Endodermal cell (in vitro differentiated cells): ENCODE results near the gene RPS14. TPM values are rescaled to one million over a fixed set of nuclear protein-coding genes. Genes with fewer than 3 reads are reported as not detected.

ENCODE experiments used
- DNase-seq: peaks from one replicate; pipeline ENCODE4 v3.0.0-alpha.2; 2017
- H3K27ac ChIP-seq: 2 replicates; pipeline ENCODE4 v1.5.1; 2013; ENCODE audit warnings: mild to moderate bottlenecking, low read depth, low read length, moderate library complexity
- H3K27me3 ChIP-seq: 2 replicates; pipeline ENCODE4 v1.6.1; 2013; ENCODE audit warnings: mild to moderate bottlenecking, low read length, moderate library complexity; ENCODE audit not compliant: insufficient read depth, control insufficient read depth, poor library complexity, severe bottlenecking
- H3K36me3 ChIP-seq: 2 replicates; pipeline ENCODE4 v1.7.0; 2013; ENCODE audit warnings: mild to moderate bottlenecking, low read length, moderate library complexity; ENCODE audit not compliant: control insufficient read depth, insufficient read depth
- H3K4me1 ChIP-seq: one replicate; pipeline ENCODE4 v1.7.0; 2013; ENCODE audit warnings: low read length; ENCODE audit not compliant: control insufficient read depth, insufficient read depth
- H3K4me3 ChIP-seq: 2 replicates; pipeline ENCODE4 v1.5.1; 2013; ENCODE audit warnings: mild to moderate bottlenecking, low read length, moderate library complexity
- H3K9ac ChIP-seq: 2 replicates; pipeline ENCODE4 v1.6.1; 2013; ENCODE audit warnings: mild to moderate bottlenecking, low read length, moderate library complexity; ENCODE audit not compliant: poor library complexity, severe bottlenecking; ENCODE audit errors: extremely low read depth
- H3K9me3 ChIP-seq: 2 replicates; pipeline ENCODE4 v1.6.1; 2013; ENCODE audit warnings: mild to moderate bottlenecking, low read length, moderate library complexity; ENCODE audit not compliant: control insufficient read depth
- H3K27ac Mint-ChIP-seq: 2 replicates; pipeline ENCODE4 v1.8.0; 2020; ENCODE audit warnings: mixed read lengths
- H3K27me3 Mint-ChIP-seq: 2 replicates; pipeline ENCODE4 v1.8.0; 2021; ENCODE audit warnings: mild to moderate bottlenecking, mixed read lengths; ENCODE audit not compliant: insufficient read depth
- H3K36me3 Mint-ChIP-seq: 2 replicates; pipeline ENCODE4 v1.8.0; 2020; ENCODE audit warnings: low read depth, mixed read lengths
- H3K4me1 Mint-ChIP-seq: 2 replicates; pipeline ENCODE4 v1.8.0; 2020; ENCODE audit warnings: mixed read lengths
- H3K4me3 Mint-ChIP-seq: 2 replicates; pipeline ENCODE4 v1.8.0; 2020; ENCODE audit warnings: mild to moderate bottlenecking, moderate library complexity, mixed read lengths
- H3K9me3 Mint-ChIP-seq: 2 replicates; pipeline ENCODE4 v1.8.0; 2020; ENCODE audit warnings: mild to moderate bottlenecking, mixed read lengths
- CTCF ChIP-seq: fragments of 200-600 bp; sonication (generic); conservative IDR thresholded peaks from 2 replicates; pipeline ENCODE4 v1.5.0; 2021; ENCODE audit warnings: antibody characterized with exemption, mild to moderate bottlenecking
- WGBS, 2 experiments: methylation state at CpG; one replicate each; pipeline versions ENCODE4 v1.1.5 to v1.1.7; 2013; ENCODE audit warnings: missing lambda C conversion rate in 2 of 2, mixed read lengths in 1 of 2; ENCODE audit not compliant: insufficient coverage in 1 of 2, insufficient read length in 1 of 2; 5-methylcytosine and 5-hydroxymethylcytosine counted together
- total RNA-seq, 2 donors: library from RNA; stranded (reverse); fragmentation: NEBNext Ultra II Directional in 1 of 2; extraction: Animal tissue kit (Norgen Biotek cat#: 25700) in 1 of 2; gene quantifications; 2 replicates in 1 of 2; 3 replicates in 1 of 2; pipeline ENCODE4 v1.2.1, GENCODE V29; 2021

RPS14 gene
- total RNA-seq, 2 donors from 2014 or later, result 2,313 to 2,316 TPM

- H3K9ac ChIP-seq, result no peak overlapping the region
- WGBS, 2 experiments, result 39 to 67% methylated on average over 5 to 6 of the region's 6 CpGs
- H3K4me1 Mint-ChIP-seq, result peaks cover 41% of the 10 kb centered on the region
- peaks cover 28% of the 10 kb centered on the region for H3K36me3 ChIP-seq
- no peak overlapping the region for H3K4me3 Mint-ChIP-seq
- H3K4me1 ChIP-seq, result peaks cover 28% of the 10 kb centered on the region
- peak overlapping the region; percentile 49 for H3K27ac ChIP-seq
- H3K9me3 ChIP-seq, result no peaks in the 10 kb centered on the region
- peaks cover 9% of the 10 kb centered on the region for H3K36me3 Mint-ChIP-seq
- TF ChIP-seq CTCF, result no peak
- H3K4me3 ChIP-seq, result peak overlapping the region; percentile 48
- no peaks in the 10 kb centered on the region for H3K27me3 ChIP-seq
- peak; percentile 63 for DNase-seq
- H3K27me3 Mint-ChIP-seq, result no peaks in the 10 kb centered on the region
- H3K27ac Mint-ChIP-seq, result peak overlapping the region; percentile 62
- no peaks in the 10 kb centered on the region for H3K9me3 Mint-ChIP-seq
Measured at GRCh38 chr5:150498501-150498900, 49.0 kb upstream of the RPS14 start.

- no peak for TF ChIP-seq CTCF
- H3K4me1 ChIP-seq, result peaks cover 28% of the 10 kb centered on the region
Measured at GRCh38 chr5:150497989-150498317, 48.4 kb upstream of the RPS14 start.

GRCh38 chr5:150497274-150497988 lies 47.9 kb upstream of the RPS14 start:
- WGBS, 2 experiments, result 78 to 89% methylated on average over 9 to 14 of the region's 14 CpGs
- Histone ChIP-seq H3K36me3 (peaks cover 28% of the 10 kb centered on the region), H3K4me3 (no peak overlapping the region), H3K9ac (no peak overlapping the region), H3K27me3 (no peaks in the 10 kb centered on the region), H3K27ac (peak overlapping the region; percentile 7), H3K4me1 (peaks cover 28% of the 10 kb centered on the region), H3K9me3 (no peaks in the 10 kb centered on the region)
- Mint-ChIP-seq H3K4me1 (peaks cover 42% of the 10 kb centered on the region), H3K4me3 (no peak overlapping the region), H3K36me3 (peaks cover 10% of the 10 kb centered on the region), H3K27ac (peak overlapping the region; percentile 62), H3K27me3 (no peaks in the 10 kb centered on the region), H3K9me3 (no peaks in the 10 kb centered on the region)
- DNase-seq, result no peak
- peak; percentile 27 for TF ChIP-seq CTCF

More at GRCh38 chr5:150497989-150498317, 48.4 kb upstream of the RPS14 start:
- H3K4me3 Mint-ChIP-seq, result no peak overlapping the region
- no peaks in the 10 kb centered on the region for H3K9me3 Mint-ChIP-seq
- no peaks in the 10 kb centered on the region for H3K9me3 ChIP-seq
- no peak overlapping the region for H3K4me3 ChIP-seq
- no peaks in the 10 kb centered on the region for H3K27me3 Mint-ChIP-seq
- peaks cover 41% of the 10 kb centered on the region for H3K4me1 Mint-ChIP-seq
- peak overlapping the region; percentile 62 for H3K27ac Mint-ChIP-seq
- H3K36me3 ChIP-seq, result peaks cover 28% of the 10 kb centered on the region
- no peak overlapping the region for H3K9ac ChIP-seq
- H3K27ac ChIP-seq, result peak overlapping the region; percentile 7
- H3K27me3 ChIP-seq, result no peaks in the 10 kb centered on the region
- peaks cover 10% of the 10 kb centered on the region for H3K36me3 Mint-ChIP-seq
- WGBS, 2 experiments, result 83 to 96% methylated on average over 1 to 5 of the region's 5 CpGs
- DNase-seq, result no peak
